Kidney (tissue), 14 donors: ENCODE measurements around the gene LGALS8. TPM values are rescaled to one million over a fixed set of nuclear protein-coding genes. Genes with fewer than 3 reads are reported as not detected.
"Not testable (repeated sequence)": the region's sequence is repeated elsewhere in the genome, so short reads cannot be mapped to it uniquely, and the experiment has no call there.

ENCODE experiments used
- DNase-seq, 5 donors: peaks; one replicate each; pipeline ENCODE4 v3.0.0-alpha.2; 2013 to 2020
- FAIRE-seq: peaks from 2 replicates; lab custom pipeline; 2012; peaks lifted over from hg19 to GRCh38; lab: Jason Lieb, UNC
- H3K27ac ChIP-seq, 2 donors: one replicate each; pipeline ENCODE4 v1.7.0; 2013; ENCODE audit warnings: low read depth in 2 of 2, low read length in 2 of 2, inconsistent platforms in 1 of 2
- H3K27me3 ChIP-seq: one replicate; pipeline ENCODE4 v1.7.1; 2013; ENCODE audit warnings: low read length, inconsistent platforms; ENCODE audit not compliant: control insufficient read depth, insufficient read depth
- H3K36me3 ChIP-seq, 3 donors: one replicate each; pipeline versions ENCODE4 v1.7.0 to v1.7.1; 2013; ENCODE audit warnings: low read length in 3 of 3, control low read depth in 1 of 3, inconsistent platforms in 1 of 3; ENCODE audit not compliant: insufficient read depth in 3 of 3, control insufficient read depth in 2 of 3
- H3K4me1 ChIP-seq, 3 donors: one replicate each; pipeline versions ENCODE4 v1.7.0 to v1.7.1; 2013; ENCODE audit warnings: low read length in 3 of 3, inconsistent platforms in 1 of 3, low read depth in 1 of 3; ENCODE audit not compliant: control insufficient read depth in 2 of 3, insufficient read depth in 2 of 3
- H3K4me3 ChIP-seq, 3 donors: one replicate each; pipeline versions ENCODE4 v1.7.0 to v1.8.1; 2013; ENCODE audit warnings: low read length in 3 of 3, control low read depth in 1 of 3, inconsistent platforms in 1 of 3
- H3K9ac ChIP-seq, 3 donors: one replicate each; pipeline versions ENCODE4 v1.7.0 to v1.7.1; 2013; ENCODE audit warnings: low read length in 3 of 3, control low read depth in 1 of 3, inconsistent platforms in 1 of 3
- H3K9me3 ChIP-seq, 3 donors: one replicate each; pipeline versions ENCODE4 v1.7.0 to v1.7.1; 2013; ENCODE audit warnings: low read length in 3 of 3, control low read depth in 1 of 3, inconsistent platforms in 1 of 3; ENCODE audit not compliant: control insufficient read depth in 2 of 3, insufficient read depth in 1 of 3
- intact Hi-C: fragments of 100-400 bp; cut with DNase I; formaldehyde crosslinking; loops from one replicate; pipeline ENCODE4 v1.11.1; 2022
- polyA plus RNA-seq: library from polyadenylated mRNA; stranded (reverse); fragments of 350-450 nt; fragmentation: Illumina TruSeq; extraction: RNeasy Lipid Tissue Mini Kit (QIAGEN cat#74804); gene quantifications from one replicate; pipeline ENCODE4 v1.2.3, GENCODE V29; 2014; ENCODE audit warnings: low read depth, low replicate concordance; ENCODE audit not compliant: insufficient read depth
- total RNA-seq: library from RNA; stranded (reverse); fragmentation: NEBNext Ultra II Directional; extraction: Animal tissue kit (Norgen Biotek cat#: 25700); gene quantifications from one replicate; pipeline ENCODE4 v1.2.1, GENCODE V29; 2021
- TF ChIP-seq, protein P1 (sequence below): IDR thresholded peaks from 3 replicates; pipeline ENCODE4 v1.5.1; 2012; ENCODE audit warnings: mild to moderate bottlenecking, moderate library complexity, borderline replicate concordance; ENCODE audit not compliant: insufficient read depth; ENCODE audit errors: extremely low read depth
- donor health status: control.
- donor health status: control.
- donor health status: control.
- donor health status: control.
- donor health status: control.
- donor health status: DM: yes; HTN: yes; CAD: no.
- donor health status: Normal renal cell carcinoma (clear cell type).

Gene LGALS8
- total and polyA plus RNA-seq, 2 donors from 2014 or later, result 17.6 to 53.3 TPM

DNA sequence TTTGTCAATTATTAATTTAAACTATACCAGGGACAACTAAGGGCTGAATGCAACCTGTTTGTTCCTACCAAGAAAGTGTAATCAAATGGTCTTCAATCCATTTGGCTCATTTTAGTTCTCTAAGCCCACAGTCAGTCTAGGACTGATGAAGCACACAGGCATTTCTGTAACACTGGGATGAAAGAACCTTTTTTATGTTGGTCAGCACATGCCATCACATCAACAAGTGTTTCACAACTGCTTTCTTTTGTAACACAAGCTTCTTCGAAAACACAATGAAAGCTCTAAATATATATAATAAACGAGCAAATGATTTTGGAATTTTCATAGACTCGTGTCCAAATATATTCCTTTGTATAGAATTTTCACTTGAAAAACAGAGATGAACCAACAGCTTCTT is 51.7 kb downstream of the LGALS8 start:
- Histone ChIP-seq H3K27ac (no peak overlapping the region), H3K36me3 (peaks cover 7 to 49% (median 19%) of the 10 kb centered on the region in 3 donors), H3K9ac (no peak overlapping the region), H3K4me1 (no peaks in the 10 kb centered on the region), H3K9me3 (no peaks in the 10 kb centered on the region), H3K4me3 (no peak overlapping the region), H3K27me3 (no peaks in the 10 kb centered on the region)
- TF ChIP-seq, protein P1, sequence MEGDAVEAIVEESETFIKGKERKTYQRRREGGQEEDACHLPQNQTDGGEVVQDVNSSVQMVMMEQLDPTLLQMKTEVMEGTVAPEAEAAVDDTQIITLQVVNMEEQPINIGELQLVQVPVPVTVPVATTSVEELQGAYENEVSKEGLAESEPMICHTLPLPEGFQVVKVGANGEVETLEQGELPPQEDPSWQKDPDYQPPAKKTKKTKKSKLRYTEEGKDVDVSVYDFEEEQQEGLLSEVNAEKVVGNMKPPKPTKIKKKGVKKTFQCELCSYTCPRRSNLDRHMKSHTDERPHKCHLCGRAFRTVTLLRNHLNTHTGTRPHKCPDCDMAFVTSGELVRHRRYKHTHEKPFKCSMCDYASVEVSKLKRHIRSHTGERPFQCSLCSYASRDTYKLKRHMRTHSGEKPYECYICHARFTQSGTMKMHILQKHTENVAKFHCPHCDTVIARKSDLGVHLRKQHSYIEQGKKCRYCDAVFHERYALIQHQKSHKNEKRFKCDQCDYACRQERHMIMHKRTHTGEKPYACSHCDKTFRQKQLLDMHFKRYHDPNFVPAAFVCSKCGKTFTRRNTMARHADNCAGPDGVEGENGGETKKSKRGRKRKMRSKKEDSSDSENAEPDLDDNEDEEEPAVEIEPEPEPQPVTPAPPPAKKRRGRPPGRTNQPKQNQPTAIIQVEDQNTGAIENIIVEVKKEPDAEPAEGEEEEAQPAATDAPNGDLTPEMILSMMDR, result no peak
- FAIRE-seq (no peak), DNase-seq (no peak)
- intact Hi-C loops, result no loop called here

DNA sequence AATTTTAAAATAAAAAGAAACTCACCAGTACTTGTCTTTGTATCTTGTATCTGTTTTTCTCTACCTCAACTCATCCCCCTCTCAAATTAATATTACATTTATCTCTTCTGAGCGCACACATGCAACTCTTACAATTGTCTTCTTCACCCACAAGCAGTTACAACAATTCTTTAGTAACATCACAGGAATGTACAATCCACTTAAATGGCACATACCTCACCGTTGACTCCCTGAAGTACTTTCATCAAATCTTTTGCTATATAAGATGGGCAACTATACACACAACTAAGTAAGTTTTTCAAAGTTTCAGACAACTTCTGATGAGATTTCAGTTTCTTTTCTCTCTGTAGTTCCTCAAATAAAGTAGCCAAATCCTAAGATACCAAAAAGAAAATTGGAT is 52.2 kb downstream of the LGALS8 start:
- TF ChIP-seq, protein P1, result no peak
- DNase-seq (no peak), FAIRE-seq (no peak)
- no peaks in the 10 kb centered on the region for H3K9me3 ChIP-seq
- no peak overlapping the region for H3K27ac ChIP-seq
- H3K36me3 ChIP-seq, result peaks cover 7 to 49% (median 18%) of the 10 kb centered on the region in 3 donors
- no peaks in the 10 kb centered on the region for H3K4me1 ChIP-seq
- H3K4me3 ChIP-seq, result no peak overlapping the region
- no peaks in the 10 kb centered on the region for H3K27me3 ChIP-seq
- intact Hi-C loops, result no loop called here
- no peak overlapping the region for H3K9ac ChIP-seq

DNA sequence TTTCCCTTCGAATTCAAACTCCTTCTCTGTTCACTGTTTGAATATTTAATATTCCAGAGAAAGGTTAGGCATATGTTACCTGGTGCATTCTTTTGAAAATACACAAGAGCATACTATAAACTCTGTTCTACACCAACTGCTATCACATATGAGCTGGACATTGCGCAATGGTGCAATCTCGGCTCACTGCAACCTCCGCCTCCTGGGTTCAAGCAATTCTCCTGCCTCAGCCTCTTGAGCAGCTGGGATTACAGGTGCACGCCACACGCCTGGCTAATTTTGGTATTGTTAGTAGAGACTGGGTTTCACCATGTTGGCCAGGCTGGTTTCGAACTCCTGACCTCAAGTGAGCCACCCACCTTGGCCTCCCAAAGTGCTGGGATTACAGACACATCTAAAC is 53.3 kb downstream of the LGALS8 start:
- FAIRE-seq, H3K4me1 ChIP-seq, H3K27me3 ChIP-seq, H3K4me3 ChIP-seq, DNase-seq, H3K9me3 ChIP-seq, H3K9ac ChIP-seq, H3K27ac ChIP-seq, intact Hi-C loops: not testable (repeated sequence)
- H3K36me3 ChIP-seq, result peaks cover 2 to 48% (median 17%) of the 10 kb centered on the region in 3 donors

DNA sequence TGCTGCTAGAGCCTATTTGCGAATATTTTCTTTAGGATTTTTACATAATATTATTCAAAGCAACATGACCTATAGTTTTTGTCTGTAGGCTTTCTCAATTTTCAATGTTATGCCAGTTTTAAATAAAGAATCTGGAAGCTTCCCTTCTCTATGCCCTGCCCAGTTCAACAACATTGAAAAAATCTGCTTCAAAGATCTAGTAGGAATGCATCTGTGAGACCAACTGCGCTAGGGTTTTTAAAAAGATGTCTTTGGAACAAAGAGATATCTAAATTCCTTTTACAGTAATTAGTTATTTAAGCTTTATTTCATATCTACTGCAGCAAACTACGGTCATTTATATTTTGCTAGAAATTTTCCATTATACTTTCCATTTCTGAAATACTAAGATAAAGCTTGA is 54.9 kb downstream of the LGALS8 start:
- no peak overlapping the region for H3K9ac ChIP-seq
- H3K4me1 ChIP-seq, result no peaks in the 10 kb centered on the region
- H3K4me3 ChIP-seq, result no peak overlapping the region
- FAIRE-seq (no peak), DNase-seq (no peak)
- peaks cover 2 to 45% (median 17%) of the 10 kb centered on the region in 3 donors for H3K36me3 ChIP-seq
- TF ChIP-seq, protein P1, result no peak
- intact Hi-C loops, result no loop called here
- no peaks in the 10 kb centered on the region for H3K9me3 ChIP-seq
- H3K27me3 ChIP-seq, result no peaks in the 10 kb centered on the region
- H3K27ac ChIP-seq, result no peak overlapping the region

DNA sequence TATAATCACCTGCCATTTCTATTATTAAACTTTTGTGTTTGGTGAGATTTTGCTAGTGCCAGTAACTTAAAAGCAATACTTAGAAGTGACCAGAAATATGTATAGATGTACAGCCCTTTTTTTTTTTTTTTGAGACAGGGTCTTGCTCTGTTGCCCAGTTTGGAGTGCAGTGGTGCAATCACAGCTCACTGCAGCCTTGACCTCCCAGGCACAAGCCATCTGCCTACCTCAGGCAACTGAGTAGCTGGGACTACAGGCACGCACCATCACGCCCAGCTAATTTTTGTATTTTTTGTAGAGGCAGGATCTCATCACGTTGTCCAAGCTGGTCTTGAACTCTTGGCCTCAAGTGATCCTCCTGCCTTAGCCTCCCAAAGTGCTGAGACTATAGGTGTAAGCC is 56.6 kb downstream of the LGALS8 start:
- DNase-seq, H3K27me3 ChIP-seq, H3K9me3 ChIP-seq, H3K4me1 ChIP-seq, H3K27ac ChIP-seq, H3K9ac ChIP-seq, FAIRE-seq, H3K4me3 ChIP-seq, intact Hi-C loops: not testable (repeated sequence)
- H3K36me3 ChIP-seq, result peaks cover 8 to 41% (median 19%) of the 10 kb centered on the region in 3 donors
